ENCODE results near the gene SPON1.

DNA sequence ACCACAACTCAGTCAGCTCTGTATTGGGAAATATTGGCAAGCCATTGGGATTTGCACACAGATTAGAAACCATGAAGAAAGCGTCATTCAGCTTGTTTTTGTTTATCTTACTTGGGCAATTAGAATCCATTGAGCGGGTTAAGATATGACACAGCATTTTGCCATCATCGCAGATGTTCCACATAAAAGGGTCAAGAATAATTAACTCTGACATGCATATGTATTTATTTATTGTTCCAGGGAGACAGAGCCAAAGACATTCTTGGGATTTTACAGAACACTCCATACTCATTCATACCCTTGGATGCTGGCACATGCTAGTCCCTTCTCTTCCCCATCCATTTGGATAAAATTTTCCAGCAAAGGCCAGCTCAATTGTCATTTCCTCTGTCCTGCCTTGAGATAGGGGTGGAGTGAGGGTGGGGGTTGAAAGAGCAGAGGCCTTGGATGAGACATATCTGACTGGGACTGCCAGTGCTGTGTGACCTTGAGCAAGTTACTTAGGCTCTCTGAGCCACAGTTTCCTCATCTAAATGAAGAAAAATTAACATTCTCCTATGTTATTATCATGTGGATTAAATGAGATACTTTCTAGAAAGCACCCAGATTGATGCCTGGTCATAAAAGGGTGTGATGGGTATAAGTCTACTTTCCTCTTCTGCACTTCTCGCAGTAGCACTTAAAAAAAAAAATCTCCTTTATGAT lies 216.7 kb downstream of the SPON1 start:
- TF ChIP-seq, protein P1, sequence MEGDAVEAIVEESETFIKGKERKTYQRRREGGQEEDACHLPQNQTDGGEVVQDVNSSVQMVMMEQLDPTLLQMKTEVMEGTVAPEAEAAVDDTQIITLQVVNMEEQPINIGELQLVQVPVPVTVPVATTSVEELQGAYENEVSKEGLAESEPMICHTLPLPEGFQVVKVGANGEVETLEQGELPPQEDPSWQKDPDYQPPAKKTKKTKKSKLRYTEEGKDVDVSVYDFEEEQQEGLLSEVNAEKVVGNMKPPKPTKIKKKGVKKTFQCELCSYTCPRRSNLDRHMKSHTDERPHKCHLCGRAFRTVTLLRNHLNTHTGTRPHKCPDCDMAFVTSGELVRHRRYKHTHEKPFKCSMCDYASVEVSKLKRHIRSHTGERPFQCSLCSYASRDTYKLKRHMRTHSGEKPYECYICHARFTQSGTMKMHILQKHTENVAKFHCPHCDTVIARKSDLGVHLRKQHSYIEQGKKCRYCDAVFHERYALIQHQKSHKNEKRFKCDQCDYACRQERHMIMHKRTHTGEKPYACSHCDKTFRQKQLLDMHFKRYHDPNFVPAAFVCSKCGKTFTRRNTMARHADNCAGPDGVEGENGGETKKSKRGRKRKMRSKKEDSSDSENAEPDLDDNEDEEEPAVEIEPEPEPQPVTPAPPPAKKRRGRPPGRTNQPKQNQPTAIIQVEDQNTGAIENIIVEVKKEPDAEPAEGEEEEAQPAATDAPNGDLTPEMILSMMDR (IDR thresholded peaks at IDR 0.05), result no peak
- TF ChIP-seq POLR2A (IDR thresholded peaks at IDR 0.05), result no peak
